Panc1 (cell line): ENCODE results near the gene SSH3.

Experiments
- CTCF ChIP-seq: fragments of 450-650 bp; IDR thresholded peaks from 2 replicates; pipeline ENCODE4 v1.5.1; 2017; ENCODE audit warnings: mild to moderate bottlenecking
- SIN3A ChIP-seq: IDR thresholded peaks from 2 replicates; pipeline ENCODE4 v1.6.1; 2012; ENCODE audit warnings: low read depth, mild to moderate bottlenecking, low read length, moderate library complexity, borderline replicate concordance; ENCODE audit not compliant: insufficient read depth

- TF ChIP-seq CTCF (no peak), SIN3A (no peak)
Measured at GRCh38 chr11:67309661-67310061, 6.3 kb downstream of the SSH3 start.
